Loucy (cell line): Measurements from ENCODE around the gene DLGAP1.

Source experiments
- H2AFZ ChIP-seq: fragments of 200-600 bp; sonication (generic); 2 replicates; pipeline ENCODE4 v1.6.0; 2016; ENCODE audit warnings: antibody characterized with exemption, mild to moderate bottlenecking, low read length, moderate library complexity
- H3F3A ChIP-seq: fragments of 200-600 bp; 2 replicates; pipeline ENCODE4 v1.6.0; 2016; ENCODE audit warnings: antibody characterized with exemption, low read depth, mild to moderate bottlenecking
- H3K27me3 ChIP-seq: fragments of 200-600 bp; sonication (generic); 2 replicates; pipeline ENCODE4 v1.6.1; 2014; ENCODE audit warnings: low read length, mild to moderate bottlenecking; ENCODE audit not compliant: insufficient read depth, poor library complexity, severe bottlenecking
- H3K36me3 ChIP-seq: fragments of 200-600 bp; sonication (generic); 2 replicates; pipeline ENCODE4 v1.6.1; 2016; ENCODE audit warnings: low read length; ENCODE audit not compliant: insufficient read depth
- H3K4me1 ChIP-seq: fragments of 200-600 bp; sonication (generic); 2 replicates; pipeline ENCODE4 v1.5.1; 2014; ENCODE audit warnings: low read length, mild to moderate bottlenecking; ENCODE audit not compliant: insufficient read depth, poor library complexity, severe bottlenecking
- H3K4me2 ChIP-seq: fragments of 200-600 bp; sonication (generic); 2 replicates; pipeline ENCODE4 v1.6.0; 2014; ENCODE audit warnings: antibody characterized with exemption, low read length, low read depth, mild to moderate bottlenecking; ENCODE audit not compliant: poor library complexity, severe bottlenecking
- H3K4me3 ChIP-seq: fragments of 200-600 bp; sonication (generic); 2 replicates; pipeline ENCODE4 v1.5.1; 2014; ENCODE audit warnings: low read length, mild to moderate bottlenecking, mixed read lengths; ENCODE audit not compliant: poor library complexity, severe bottlenecking
- H3K79me2 ChIP-seq: fragments of 200-600 bp; sonication (generic); 2 replicates; pipeline ENCODE4 v1.6.1; 2014; ENCODE audit warnings: low read length; ENCODE audit not compliant: insufficient read depth
- H3K9ac ChIP-seq: fragments of 200-600 bp; sonication (generic); 2 replicates; pipeline ENCODE4 v1.6.0; 2014; ENCODE audit warnings: mild to moderate bottlenecking, low read depth, low read length, moderate library complexity; ENCODE audit not compliant: poor library complexity, severe bottlenecking
- H3K9me2 ChIP-seq: fragments of 200-600 bp; sonication (generic); replicated peaks from 2 replicates; pipeline ENCODE4 v1.6.1; 2016; ENCODE audit warnings: low read depth, low read length, mixed read lengths
- H3K9me3 ChIP-seq: fragments of 200-600 bp; sonication (generic); 2 replicates; pipeline ENCODE4 v1.6.1; 2014; ENCODE audit warnings: mild to moderate bottlenecking, antibody characterized with exemption, low read length, low read depth; ENCODE audit not compliant: insufficient read depth
- H4K20me1 ChIP-seq: fragments of 200-600 bp; sonication (generic); 2 replicates; pipeline ENCODE4 v1.6.0; 2014; ENCODE audit warnings: antibody characterized with exemption, low read length, mild to moderate bottlenecking; ENCODE audit not compliant: insufficient read depth, poor library complexity, severe bottlenecking
- EZH2phosphoT487 ChIP-seq: fragments of 200-600 bp; IDR thresholded peaks from 2 replicates; pipeline ENCODE4 v1.6.1; 2018; ENCODE audit warnings: antibody characterized with exemption, mild to moderate bottlenecking, moderate library complexity, borderline replicate concordance
- TF ChIP-seq, protein P1 (sequence below): fragments of 200-600 bp; sonication (generic); conservative IDR thresholded peaks from 2 replicates; pipeline ENCODE4 v1.5.1; 2014; ENCODE audit warnings: mild to moderate bottlenecking, antibody characterized with exemption, low read length

The DLGAP1 gene

DNA sequence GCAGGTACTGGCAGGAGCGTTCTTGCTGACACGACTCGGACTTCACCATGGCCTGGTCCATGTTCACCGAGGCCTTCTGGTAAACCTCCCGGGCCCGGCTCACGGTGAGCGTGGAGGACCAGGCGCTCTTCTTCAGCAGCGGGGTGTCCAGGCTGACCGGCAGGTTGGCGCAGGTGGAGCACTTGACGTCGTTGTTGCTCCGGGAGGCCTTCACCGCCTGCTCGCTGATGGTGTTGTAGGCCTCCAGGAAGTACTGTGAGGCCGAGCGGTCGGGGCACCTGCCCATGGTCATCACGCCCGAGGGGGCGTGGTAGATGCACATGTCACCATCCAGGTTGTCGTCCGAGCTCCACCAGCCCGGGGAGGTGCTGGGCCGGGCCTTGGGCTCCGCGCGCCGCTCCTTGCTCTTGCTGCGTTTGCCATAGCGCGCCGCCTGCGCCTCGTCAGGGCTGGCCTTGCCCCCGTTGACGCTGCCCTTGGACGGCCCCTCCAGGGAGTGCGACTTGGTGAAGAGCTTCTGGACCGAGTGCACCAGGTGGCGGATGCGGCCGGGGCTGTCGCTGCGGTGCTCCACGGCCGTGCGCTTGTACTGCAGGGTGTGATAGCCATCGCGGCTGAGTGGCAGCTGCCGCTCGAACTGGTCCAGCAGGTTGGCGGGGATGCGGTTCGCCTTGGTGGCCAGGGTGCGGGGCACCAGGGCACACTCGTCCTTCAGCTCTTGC lies 575.8 kb downstream of the DLGAP1 start:
- H2AFZ ChIP-seq: no peak overlapping the region
- H3K4me1 ChIP-seq: no peaks in the 10 kb centered on the region
- TF ChIP-seq, protein P1, sequence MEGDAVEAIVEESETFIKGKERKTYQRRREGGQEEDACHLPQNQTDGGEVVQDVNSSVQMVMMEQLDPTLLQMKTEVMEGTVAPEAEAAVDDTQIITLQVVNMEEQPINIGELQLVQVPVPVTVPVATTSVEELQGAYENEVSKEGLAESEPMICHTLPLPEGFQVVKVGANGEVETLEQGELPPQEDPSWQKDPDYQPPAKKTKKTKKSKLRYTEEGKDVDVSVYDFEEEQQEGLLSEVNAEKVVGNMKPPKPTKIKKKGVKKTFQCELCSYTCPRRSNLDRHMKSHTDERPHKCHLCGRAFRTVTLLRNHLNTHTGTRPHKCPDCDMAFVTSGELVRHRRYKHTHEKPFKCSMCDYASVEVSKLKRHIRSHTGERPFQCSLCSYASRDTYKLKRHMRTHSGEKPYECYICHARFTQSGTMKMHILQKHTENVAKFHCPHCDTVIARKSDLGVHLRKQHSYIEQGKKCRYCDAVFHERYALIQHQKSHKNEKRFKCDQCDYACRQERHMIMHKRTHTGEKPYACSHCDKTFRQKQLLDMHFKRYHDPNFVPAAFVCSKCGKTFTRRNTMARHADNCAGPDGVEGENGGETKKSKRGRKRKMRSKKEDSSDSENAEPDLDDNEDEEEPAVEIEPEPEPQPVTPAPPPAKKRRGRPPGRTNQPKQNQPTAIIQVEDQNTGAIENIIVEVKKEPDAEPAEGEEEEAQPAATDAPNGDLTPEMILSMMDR: no peak
- TF ChIP-seq EZH2phosphoT487: no peak
- no peaks in the 10 kb centered on the region for H3K36me3 ChIP-seq
- no peak overlapping the region for H3K9ac ChIP-seq
- 0 out of 2 replicates have a peak, but pooled peaks cover 4% of the 10 kb centered on the region for H3K9me2 ChIP-seq
- H3K4me3 ChIP-seq: no peak overlapping the region
- no peaks in the 10 kb centered on the region for H3K79me2 ChIP-seq
- H3K27me3 ChIP-seq: no peaks in the 10 kb centered on the region
- no peaks in the 10 kb centered on the region for H4K20me1 ChIP-seq
- H3K9me3 ChIP-seq: no peaks in the 10 kb centered on the region; the same call in 1 of the 2 replicates
- H3K4me2 ChIP-seq: no peak overlapping the region
- H3F3A ChIP-seq: no peaks in the 10 kb centered on the region

DNA sequence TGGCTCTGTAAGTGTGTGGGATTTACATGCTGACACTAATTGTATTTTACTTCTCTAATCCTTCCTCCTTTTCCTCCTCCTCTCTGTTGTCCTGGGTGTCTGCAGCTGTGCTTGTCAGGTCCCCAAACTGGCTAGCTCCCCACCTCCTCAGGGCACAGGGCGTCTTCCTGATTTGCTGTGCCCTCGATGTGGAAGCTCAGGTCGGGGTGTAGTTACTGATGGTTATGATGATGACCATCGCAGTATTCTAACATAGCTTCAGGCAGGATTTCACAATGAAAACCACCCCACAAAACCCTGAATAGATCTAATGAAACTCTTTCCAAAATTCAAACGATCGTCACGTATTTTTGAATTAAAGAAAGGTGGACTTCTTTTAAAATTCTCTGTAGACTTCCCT lies 576.7 kb downstream of the DLGAP1 start:
- Histone ChIP-seq H3K79me2 (no peaks in the 10 kb centered on the region), H3K4me3 (no peak overlapping the region), H3K9me2 (0 out of 2 replicates have a peak, but pooled peaks cover 4% of the 10 kb centered on the region), H2AFZ (no peak overlapping the region), H3K27me3 (no peaks in the 10 kb centered on the region), H3K36me3 (no peaks in the 10 kb centered on the region), H4K20me1 (no peaks in the 10 kb centered on the region), H3F3A (no peaks in the 10 kb centered on the region), H3K4me1 (no peaks in the 10 kb centered on the region), H3K4me2 (no peak overlapping the region), H3K9ac (no peak overlapping the region), H3K9me3 (no peaks in the 10 kb centered on the region; the same call in 1 of the 2 replicates)
- TF ChIP-seq EZH2phosphoT487: no peak
- TF ChIP-seq, protein P1: no peak

- no peak overlapping the region for H3K9ac ChIP-seq
- H2AFZ ChIP-seq: no peak overlapping the region
- TF ChIP-seq EZH2phosphoT487: no peak
- TF ChIP-seq, protein P1: no peak
- no peak overlapping the region for H3K4me3 ChIP-seq
- H3K9me3 ChIP-seq: no peaks in the 10 kb centered on the region; the same call in 1 of the 2 replicates
- H4K20me1 ChIP-seq: no peaks in the 10 kb centered on the region
- no peaks in the 10 kb centered on the region for H3K79me2 ChIP-seq
- no peaks in the 10 kb centered on the region for H3K36me3 ChIP-seq
- H3K27me3 ChIP-seq: no peaks in the 10 kb centered on the region
- 0 out of 2 replicates have a peak, but pooled peaks cover 4% of the 10 kb centered on the region for H3K9me2 ChIP-seq
- no peaks in the 10 kb centered on the region for H3K4me1 ChIP-seq
- H3K4me2 ChIP-seq: no peak overlapping the region
- H3F3A ChIP-seq: no peaks in the 10 kb centered on the region
These were observed 577.4 kb downstream of the DLGAP1 start for GRCh38 chr18:3877678-3878077.
